HG02943 (cell line): ENCODE data around the gene WDFY4.
A peak's percentile ranks its signal among the peaks of the same experiment; 100 is the strongest.
"Not testable (repeated sequence)": the region's sequence is repeated elsewhere in the genome, so short reads cannot be mapped to it uniquely, and the experiment has no call there.

Source experiments
- ATAC-seq: cut with Tn5 transposase; IDR thresholded peaks from one replicate; pipeline ENCODE4 v1.9.1; 2021; ENCODE audit warnings: mild to moderate bottlenecking, low read depth, moderate library complexity; ENCODE audit not compliant: unreplicated experiment

Gene WDFY4

GRCh38 chr10:48684792-48685623 is at the start of gene WDFY4:
Gene WDFY4, plus strand, starts transcription at chr10:48684873. Its CDS starts 24,860 bp downstream, at chr10:48709733.
- peak; percentile 59 for ATAC-seq

- no peak for ATAC-seq
These were observed 49.6 kb upstream of the WDFY4 start for GRCh38 chr10:48634984-48635557.

GRCh38 chr10:48636231-48636630 is 48.4 kb upstream of the WDFY4 start:
- no peak for ATAC-seq

- no peak for ATAC-seq
These were observed 47.8 kb upstream of the WDFY4 start for GRCh38 chr10:48636901-48637300.

DNA sequence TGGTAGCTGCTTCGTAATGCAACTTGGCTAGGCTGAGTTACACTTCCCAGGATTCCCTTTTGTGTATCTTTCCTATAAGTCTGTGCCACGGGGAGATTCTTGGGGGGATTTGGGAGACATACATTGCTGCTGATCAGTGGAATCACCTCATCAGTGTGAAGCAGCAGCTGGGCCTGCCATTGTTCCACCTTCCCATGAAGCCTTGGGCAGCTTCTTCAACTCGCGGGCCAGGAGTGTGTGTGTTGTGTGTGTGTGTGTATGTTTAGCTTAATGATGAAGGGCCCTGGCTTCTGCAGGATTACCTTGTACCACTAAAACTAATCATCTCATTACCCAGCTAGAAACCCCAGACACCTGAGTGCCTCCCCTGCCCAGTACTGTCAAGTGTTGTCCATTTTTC is 46.5 kb upstream of the WDFY4 start:
- no peak for ATAC-seq

- ATAC-seq, result no peak
These were observed 45.7 kb upstream of the WDFY4 start for GRCh38 chr10:48638739-48639527.

GRCh38 chr10:48639632-48640031 is 45.0 kb upstream of the WDFY4 start:
- no peak for ATAC-seq

DNA sequence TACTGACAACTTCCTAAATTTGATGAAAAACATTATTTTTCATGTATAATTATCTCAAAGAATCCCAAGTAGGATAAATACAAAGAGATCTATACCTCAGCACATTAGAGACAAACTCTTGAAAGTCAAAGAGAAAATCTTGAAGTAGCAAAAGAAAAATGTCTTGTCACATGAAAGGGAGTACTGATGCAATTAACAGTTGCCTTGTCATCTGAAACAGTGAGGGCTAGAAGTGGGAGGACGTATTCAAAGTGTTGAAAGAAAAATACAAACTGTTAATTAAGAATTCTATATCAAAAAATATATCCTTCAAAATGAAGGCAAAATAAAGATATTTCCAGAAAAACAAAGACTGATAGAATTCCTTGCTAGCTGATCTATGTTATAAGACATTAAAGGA is 44.3 kb upstream of the WDFY4 start:
- no peak for ATAC-seq

- not testable (repeated sequence) for ATAC-seq
These were observed 43.5 kb upstream of the WDFY4 start for GRCh38 chr10:48641099-48641690.

DNA sequence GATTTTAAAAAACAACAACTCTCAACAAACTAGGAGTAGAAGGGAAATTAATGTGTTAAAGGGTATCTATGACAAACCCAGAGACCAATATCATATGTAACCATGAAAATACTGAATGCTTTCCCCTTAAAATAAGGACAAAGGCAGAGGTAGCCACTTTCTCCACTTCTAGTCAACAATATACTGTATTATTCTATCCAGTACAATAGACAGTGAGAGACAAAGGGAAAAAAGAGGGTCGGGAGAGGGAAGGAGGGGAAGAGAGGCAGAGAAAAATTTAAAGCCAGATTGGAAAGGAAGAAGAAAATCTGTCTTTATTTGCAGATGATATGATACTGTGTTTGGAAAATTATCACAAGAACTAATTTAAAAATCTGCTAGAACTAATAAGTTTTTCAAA is 39.1 kb upstream of the WDFY4 start:
- no peak for ATAC-seq

DNA sequence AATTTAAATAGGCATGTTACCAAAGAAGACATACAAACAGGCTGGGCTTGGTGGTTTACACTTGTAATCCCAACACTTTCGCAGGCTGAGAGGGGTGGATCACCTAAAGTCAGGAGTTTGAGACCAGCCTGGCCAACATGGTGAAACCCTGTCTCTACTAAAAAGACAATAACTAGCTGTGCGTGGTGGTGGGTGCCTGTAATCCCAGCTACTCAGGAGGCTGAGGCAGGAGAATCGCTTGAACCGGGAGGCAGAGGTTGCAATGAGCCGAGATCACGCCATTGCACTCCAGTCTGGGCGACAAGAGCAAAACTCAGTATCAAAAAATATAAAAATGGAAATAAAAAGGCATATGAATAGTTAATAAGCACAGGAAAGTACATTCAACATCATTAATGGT is 37.6 kb upstream of the WDFY4 start:
- ATAC-seq, result not testable (repeated sequence)

DNA sequence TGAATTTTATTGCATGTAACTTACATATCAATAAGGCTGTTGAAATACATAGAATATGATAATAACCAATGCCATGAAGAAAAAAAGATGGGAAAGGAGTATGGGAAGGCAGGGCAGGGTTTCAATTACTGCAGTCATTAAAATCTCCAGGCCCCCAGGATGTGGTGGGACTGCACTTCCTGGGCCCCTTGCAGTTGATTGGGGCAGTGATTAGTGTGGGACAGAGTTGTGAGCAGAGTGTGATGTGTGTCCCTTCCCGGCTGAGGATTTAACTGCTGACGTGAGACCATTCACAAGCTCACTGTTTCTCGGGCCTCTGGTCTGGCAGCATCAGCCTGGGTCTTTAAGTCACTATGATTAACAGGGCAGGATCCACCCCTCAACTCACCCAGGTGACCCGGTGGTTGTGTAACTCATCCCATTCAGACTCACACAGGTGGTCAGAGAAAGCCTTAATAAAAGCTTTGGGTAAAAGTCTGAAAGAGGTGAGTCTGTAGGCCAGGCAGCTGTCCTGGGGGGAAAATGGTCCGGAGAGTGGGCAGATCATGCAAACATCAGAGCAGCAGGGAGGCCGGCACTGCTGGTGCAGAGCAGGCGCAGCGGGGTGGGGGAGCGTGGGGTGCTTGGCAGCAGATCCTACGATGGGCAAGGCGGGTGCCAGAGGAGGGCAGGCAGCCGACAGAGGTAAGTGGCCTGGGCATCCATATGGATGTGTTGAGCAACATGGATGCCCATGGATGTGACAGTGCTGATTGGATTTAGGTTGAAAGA is 36.3 kb upstream of the WDFY4 start:
- no peak for ATAC-seq

DNA sequence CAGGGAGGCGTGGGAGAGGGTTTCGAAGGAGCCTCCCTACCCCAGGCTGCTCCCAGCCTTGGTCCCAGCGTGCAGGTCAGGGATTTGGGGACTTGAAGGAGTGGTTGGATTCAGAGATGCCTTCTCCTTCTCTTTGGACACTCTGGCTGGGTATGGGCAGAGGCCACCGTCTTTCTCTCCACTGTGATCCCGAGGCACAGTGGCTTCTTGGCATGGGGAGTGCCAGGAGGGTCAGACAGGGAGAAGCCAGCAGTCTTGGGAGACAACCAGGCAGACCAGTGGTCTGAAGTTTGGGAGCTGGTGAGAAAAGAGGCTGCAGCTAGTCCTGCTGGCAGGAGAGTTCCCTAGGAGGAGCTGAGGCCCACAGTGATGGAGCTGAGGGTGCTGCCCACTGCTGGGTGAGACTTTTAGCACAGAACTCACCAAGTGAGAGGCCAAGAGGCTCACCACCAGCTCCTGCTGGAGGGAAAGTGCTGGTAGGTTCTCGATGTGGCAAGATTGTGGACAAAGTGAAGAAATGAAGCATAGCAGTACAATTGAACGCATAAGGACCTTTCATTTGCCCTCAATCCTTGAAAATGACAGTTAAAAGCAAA is 35.2 kb upstream of the WDFY4 start:
- ATAC-seq, result no peak

- ATAC-seq, result no peak
These were observed 33.4 kb upstream of the WDFY4 start for GRCh38 chr10:48651293-48651692.

DNA sequence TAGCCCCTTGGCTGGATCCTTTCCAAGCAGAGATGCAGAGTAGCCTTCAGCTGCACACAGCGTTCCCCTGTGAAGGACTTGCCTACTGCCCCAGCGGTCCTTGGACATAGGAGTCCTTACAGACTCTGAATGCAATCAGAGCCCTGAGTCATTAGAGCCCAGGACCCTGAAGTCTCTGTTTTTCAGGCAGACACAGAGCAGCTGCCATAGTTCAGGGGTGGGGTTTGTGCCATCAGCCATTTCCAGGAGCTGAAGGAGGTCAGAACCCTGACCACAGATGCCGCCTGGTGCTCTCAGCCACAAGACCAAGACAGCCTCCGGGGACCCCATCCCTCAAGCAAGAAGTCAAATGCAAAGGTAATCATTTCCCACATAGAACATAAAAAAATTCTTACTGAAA is 32.8 kb upstream of the WDFY4 start:
- no peak for ATAC-seq

GRCh38 chr10:48652344-48652743 is 32.3 kb upstream of the WDFY4 start:
- ATAC-seq, result no peak

DNA sequence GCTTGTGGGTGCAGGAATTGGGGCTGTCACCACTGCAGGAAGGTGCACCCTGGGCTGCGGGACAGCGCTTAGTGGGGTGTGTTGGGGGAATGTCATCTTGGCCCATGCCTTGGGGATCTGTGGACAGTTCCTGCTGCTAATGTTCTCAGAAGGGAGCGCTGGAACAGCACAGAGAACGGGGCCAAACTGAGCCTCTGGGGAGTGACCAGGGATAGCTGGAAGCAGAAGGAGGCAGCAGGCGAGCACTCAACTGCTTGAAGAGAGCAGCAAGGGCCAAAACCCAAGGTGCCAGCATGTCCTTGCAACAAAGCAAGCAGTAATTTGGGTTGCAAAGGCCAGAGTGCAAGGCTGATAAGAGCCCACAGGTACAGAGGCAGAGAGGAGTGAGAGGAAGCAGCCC is 31.3 kb upstream of the WDFY4 start:
- no peak for ATAC-seq

GRCh38 chr10:48653944-48654698 is 30.6 kb upstream of the WDFY4 start:
- no peak for ATAC-seq
